Smooth muscle cell (in vitro differentiated cells): ENCODE measurements around the gene IL1RAPL1. TPM values are rescaled to one million over a fixed set of nuclear protein-coding genes. Genes with fewer than 3 reads are reported as not detected.

Experiments used
- DNase-seq: peaks from one replicate; lab custom pipeline; 2025; ENCODE audit not compliant: unreplicated experiment; lab: John Stamatoyannopoulos, UW
- H2AFZ ChIP-seq: fragments of 200-600 bp; sonication (generic); 2 replicates; pipeline ENCODE4 v1.6.0; 2016; ENCODE audit warnings: antibody characterized with exemption, low read depth, mild to moderate bottlenecking
- H3F3A ChIP-seq: fragments of 200-600 bp; sonication (generic); 2 replicates; pipeline ENCODE4 v1.6.0; 2017; ENCODE audit warnings: antibody characterized with exemption, low read depth
- H3K27ac ChIP-seq: fragments of 200-600 bp; sonication (generic); 2 replicates; pipeline ENCODE4 v1.5.1; 2016; ENCODE audit warnings: low read depth, mild to moderate bottlenecking
- H3K27me3 ChIP-seq: fragments of 200-600 bp; sonication (generic); 2 replicates; pipeline ENCODE4 v1.6.1; 2016; ENCODE audit warnings: low read depth, mild to moderate bottlenecking
- H3K36me3 ChIP-seq: fragments of 200-600 bp; sonication (generic); 2 replicates; pipeline ENCODE4 v1.5.1; 2016; ENCODE audit warnings: low read depth
- H3K4me1 ChIP-seq: fragments of 200-600 bp; sonication (generic); 2 replicates; pipeline ENCODE4 v1.5.1; 2016; ENCODE audit warnings: low read depth
- H3K4me2 ChIP-seq: fragments of 200-600 bp; sonication (generic); 2 replicates; pipeline ENCODE4 v1.6.0; 2016; ENCODE audit warnings: mild to moderate bottlenecking
- H3K4me3 ChIP-seq: fragments of 200-600 bp; sonication (generic); 2 replicates; pipeline ENCODE4 v1.5.1; 2016; ENCODE audit warnings: mild to moderate bottlenecking
- H3K79me2 ChIP-seq: fragments of 200-600 bp; sonication (generic); 2 replicates; pipeline ENCODE4 v1.6.0; 2016; ENCODE audit warnings: low read depth, mild to moderate bottlenecking
- H3K9ac ChIP-seq: fragments of 200-600 bp; sonication (generic); 2 replicates; pipeline ENCODE4 v1.6.0; 2016; ENCODE audit warnings: low read depth
- H3K9me3 ChIP-seq: fragments of 200-600 bp; sonication (generic); replicated peaks from 2 replicates; pipeline ENCODE4 v1.5.1; 2016; ENCODE audit warnings: low read depth
- H4K20me1 ChIP-seq: fragments of 200-600 bp; sonication (generic); 2 replicates; pipeline ENCODE4 v1.6.0; 2016; ENCODE audit warnings: low read depth
- WGBS: methylation state at CpG from one replicate; pipeline ENCODE4 v1.1.7; 2016; ENCODE audit warnings: low lambda C conversion rate; 5-methylcytosine and 5-hydroxymethylcytosine counted together
- polyA plus RNA-seq: library from polyadenylated mRNA; unstranded; fragments of >200 nt; fragmentation: Nextera tagmentation; extraction: Ambion mirVana; gene quantifications from 2 replicates; pipeline ENCODE4 v1.2.1, GENCODE V29; 2016
- total RNA-seq: library from RNA; depleted of rRNA; stranded (reverse); fragments of >200 nt; gene quantifications from 2 replicates; pipeline ENCODE4 v1.2.3, GENCODE V29; 2014
- TF ChIP-seq, protein P1 (sequence below): fragments of 200-600 bp; sonication (generic); IDR thresholded peaks from 2 replicates; pipeline ENCODE4 v1.5.1; 2017; ENCODE audit warnings: borderline replicate concordance, mild to moderate bottlenecking, antibody characterized with exemption; ENCODE audit not compliant: insufficient read depth, poor library complexity, severe bottlenecking

The IL1RAPL1 gene
- total and polyA plus RNA-seq, 2 experiments from 2014 or later = 0.04 TPM; not detected in 1

DNA sequence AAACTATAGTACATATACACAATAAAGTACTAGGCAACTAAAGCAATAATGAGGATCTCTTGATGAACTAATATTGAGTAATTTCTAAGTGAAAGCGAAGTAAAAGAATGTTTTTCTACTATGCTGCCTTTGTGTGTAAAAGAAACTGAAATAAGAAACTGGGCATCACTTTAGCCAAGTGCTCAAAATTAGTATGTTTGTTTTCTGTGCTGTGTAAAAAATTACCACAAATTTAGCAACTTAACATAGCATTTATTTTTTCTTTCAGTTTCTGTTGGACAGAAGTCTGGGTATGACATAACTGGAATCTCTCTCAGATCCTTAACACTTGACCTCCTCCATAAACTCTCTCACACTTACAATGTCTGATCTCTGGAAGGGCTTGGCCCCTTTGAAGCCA, 941.0 kb downstream of the IL1RAPL1 start:
- no peak overlapping the region for H3K4me2 ChIP-seq
- no peaks in the 10 kb centered on the region for H3K9me3 ChIP-seq
- no peaks in the 10 kb centered on the region for H4K20me1 ChIP-seq
- no peaks in the 10 kb centered on the region for H3F3A ChIP-seq
- no peaks in the 10 kb centered on the region for H3K79me2 ChIP-seq
- H3K9ac ChIP-seq = no peak overlapping the region
- TF ChIP-seq, protein P1, sequence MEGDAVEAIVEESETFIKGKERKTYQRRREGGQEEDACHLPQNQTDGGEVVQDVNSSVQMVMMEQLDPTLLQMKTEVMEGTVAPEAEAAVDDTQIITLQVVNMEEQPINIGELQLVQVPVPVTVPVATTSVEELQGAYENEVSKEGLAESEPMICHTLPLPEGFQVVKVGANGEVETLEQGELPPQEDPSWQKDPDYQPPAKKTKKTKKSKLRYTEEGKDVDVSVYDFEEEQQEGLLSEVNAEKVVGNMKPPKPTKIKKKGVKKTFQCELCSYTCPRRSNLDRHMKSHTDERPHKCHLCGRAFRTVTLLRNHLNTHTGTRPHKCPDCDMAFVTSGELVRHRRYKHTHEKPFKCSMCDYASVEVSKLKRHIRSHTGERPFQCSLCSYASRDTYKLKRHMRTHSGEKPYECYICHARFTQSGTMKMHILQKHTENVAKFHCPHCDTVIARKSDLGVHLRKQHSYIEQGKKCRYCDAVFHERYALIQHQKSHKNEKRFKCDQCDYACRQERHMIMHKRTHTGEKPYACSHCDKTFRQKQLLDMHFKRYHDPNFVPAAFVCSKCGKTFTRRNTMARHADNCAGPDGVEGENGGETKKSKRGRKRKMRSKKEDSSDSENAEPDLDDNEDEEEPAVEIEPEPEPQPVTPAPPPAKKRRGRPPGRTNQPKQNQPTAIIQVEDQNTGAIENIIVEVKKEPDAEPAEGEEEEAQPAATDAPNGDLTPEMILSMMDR = no peak
- no peaks in the 10 kb centered on the region for H3K4me1 ChIP-seq
- no peaks in the 10 kb centered on the region for H3K27me3 ChIP-seq
- DNase-seq = no peak
- no peak overlapping the region for H3K4me3 ChIP-seq
- no peak overlapping the region for H2AFZ ChIP-seq
- H3K36me3 ChIP-seq = no peaks in the 10 kb centered on the region
- WGBS = 69% methylated on average over 1 of the region's 1 CpG
- H3K27ac ChIP-seq = no peak overlapping the region

DNA sequence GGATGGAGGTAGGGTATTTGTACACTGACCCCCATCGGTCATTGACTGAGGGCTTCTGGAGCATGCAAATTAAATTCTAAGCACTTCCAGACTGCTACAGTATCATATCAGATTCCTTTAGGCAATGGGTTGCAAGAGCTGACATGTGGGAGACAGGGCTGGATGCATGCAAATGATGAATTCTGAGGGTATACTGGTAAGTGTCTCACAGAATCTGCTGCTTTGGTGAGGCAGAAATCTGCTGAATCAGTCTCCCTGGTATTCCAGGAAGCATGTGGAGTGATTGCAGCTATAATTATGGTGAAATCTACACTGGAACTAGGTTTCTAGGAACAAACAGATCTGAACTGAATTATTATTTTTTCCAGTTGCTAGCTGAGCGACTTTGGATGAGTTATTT, 943.3 kb downstream of the IL1RAPL1 start:
- no peak for DNase-seq
- H3K27me3 ChIP-seq = no peaks in the 10 kb centered on the region
- no peak overlapping the region for H3K4me3 ChIP-seq
- H3K27ac ChIP-seq = no peak overlapping the region
- H3K36me3 ChIP-seq = no peaks in the 10 kb centered on the region
- TF ChIP-seq, protein P1 = no peak
- H3K9ac ChIP-seq = no peak overlapping the region
- no peaks in the 10 kb centered on the region for H4K20me1 ChIP-seq
- no peaks in the 10 kb centered on the region for H3K9me3 ChIP-seq
- H2AFZ ChIP-seq = no peak overlapping the region
- H3K79me2 ChIP-seq = no peaks in the 10 kb centered on the region
- no peaks in the 10 kb centered on the region for H3F3A ChIP-seq
- no peak overlapping the region for H3K4me2 ChIP-seq
- no peaks in the 10 kb centered on the region for H3K4me1 ChIP-seq
- WGBS = 55% methylated on average over 2 of the region's 2 CpGs

DNA sequence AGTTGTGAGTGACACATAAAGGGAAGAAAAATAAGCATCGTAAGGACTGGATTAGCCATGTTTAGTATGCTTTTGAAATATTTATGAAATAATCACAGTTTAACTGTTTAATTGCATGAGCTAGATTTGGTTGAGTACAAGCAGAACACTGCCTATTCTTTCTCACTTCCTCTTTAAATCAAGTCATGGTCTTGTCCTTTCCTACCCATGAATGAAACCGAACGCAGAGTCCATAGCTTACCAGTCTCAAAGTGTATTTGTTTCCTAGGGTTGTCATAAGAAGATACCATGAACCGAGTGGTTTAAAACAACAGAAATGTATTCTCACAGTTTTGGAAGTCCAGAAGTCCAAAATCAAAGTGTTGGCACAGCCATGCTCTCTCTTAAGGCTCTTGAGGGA, 944.1 kb downstream of the IL1RAPL1 start:
- Histone ChIP-seq H3K9ac (no peak overlapping the region), H3K9me3 (no peaks in the 10 kb centered on the region), H3K27me3 (no peaks in the 10 kb centered on the region), H4K20me1 (no peaks in the 10 kb centered on the region), H3K4me2 (no peak overlapping the region), H3K27ac (no peak overlapping the region), H3K79me2 (no peaks in the 10 kb centered on the region), H3K4me1 (no peaks in the 10 kb centered on the region), H3F3A (no peaks in the 10 kb centered on the region), H3K4me3 (no peak overlapping the region), H3K36me3 (no peaks in the 10 kb centered on the region), H2AFZ (no peak overlapping the region)
- TF ChIP-seq, protein P1 = no peak
- no peak for DNase-seq
- WGBS = 38% methylated on average over 4 of the region's 4 CpGs
